Measurements from ENCODE around the gene CTDSP2. TPM values are rescaled to one million over a fixed set of nuclear protein-coding genes. Genes with fewer than 3 reads are reported as not detected.

Gene CTDSP2
- polyA plus RNA-seq, 1 of the 3 experiments (the other 2 are of a cell fraction): 119 TPM

DNA sequence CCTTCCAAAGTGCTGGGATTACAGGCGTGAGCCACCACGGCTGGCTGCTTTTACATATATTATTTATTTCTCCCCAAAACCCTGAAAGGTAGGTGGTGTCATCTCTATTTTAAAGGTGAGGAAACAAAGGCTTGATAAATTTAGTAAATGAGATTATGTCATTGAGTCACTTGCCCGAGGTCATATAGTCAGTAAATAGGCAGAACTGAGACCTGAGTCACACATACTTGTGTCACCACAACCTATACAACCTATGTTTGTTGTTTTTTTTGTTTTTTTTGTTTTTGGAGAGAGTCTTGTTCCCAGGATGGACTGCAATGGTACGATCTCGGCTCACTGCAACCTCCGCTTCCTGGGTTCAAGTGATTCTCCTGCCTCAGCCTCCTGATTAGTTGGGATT is 51.2 kb downstream of the CTDSP2 start:
- H3K27ac ChIP-seq (ENCODE audit: low read depth in 2 of 2, low read length in 1 of 2): peak overlapping the region in 1 of 2 experiments; percentile 89; a peak in 2 of 4 replicates
- DNase-seq: no peak
- WGBS (ENCODE audit: low lambda C conversion rate): 82% methylated on average over 6 of the region's 6 CpGs

GRCh38 chr12:57793920-57794319 is 52.6 kb downstream of the CTDSP2 start:
- WGBS (ENCODE audit: low lambda C conversion rate): 0% methylated on average over 1 of the region's 1 CpG
- POLR2A ChIA-PET: no interaction called here
- no peaks in the 10 kb centered on the region for H3K9me3 ChIP-seq
- CTCF ChIA-PET: interaction anchor here (0.8 to 1.8 kb wide), 8 partner anchors 8 to 112 kb away, joined by 3 to 13 read pairs (median 3); partner anchors contain the start of gene TSFM
- no peaks in the 10 kb centered on the region for H3K9me2 ChIP-seq
- peak overlapping the region; percentile 48; the same call in 1 of the 2 replicates for H3K4me2 ChIP-seq
- H3K9ac ChIP-seq: peak overlapping the region; percentile 35; the same call in 1 of the 2 replicates
- DNase-seq: no peak
- no peaks in the 10 kb centered on the region for H4K20me1 ChIP-seq (ENCODE audit: insufficient read depth)
- H3K4me3 ChIP-seq (ENCODE audit: low read depth in 2 of 2, low read length in 1 of 2): no peak overlapping the region
- peaks cover 0 to 6% of the 10 kb centered on the region in 2 experiments; a peak in 2 of 4 replicates for H3K4me1 ChIP-seq (ENCODE audit: control insufficient read depth in 1 of 2, insufficient read depth in 2 of 2, low read depth in 1 of 2, low read length in 1 of 2)
- no peaks in the 10 kb centered on the region for H3K27me3 ChIP-seq (ENCODE audit: insufficient read depth)
- peak overlapping the region in 1 of 2 experiments; percentile 89; a peak in 2 of 4 replicates for H3K27ac ChIP-seq (ENCODE audit: low read depth in 2 of 2, low read length in 1 of 2)
- H2AFZ ChIP-seq (ENCODE audit: low read depth): no peak overlapping the region
- H3F3A ChIP-seq (replicated peaks; ENCODE audit: insufficient read depth): peaks cover 28% of the 10 kb centered on the region
- H3K36me3 ChIP-seq (replicated peaks in 1 of 2; ENCODE audit: control insufficient read depth in 1 of 2, insufficient read depth in 2 of 2, low read length in 1 of 2): peaks cover 45 to 61% of the 10 kb centered on the region in 2 experiments
- peaks cover 40% of the 10 kb centered on the region; the same call in 1 of the 2 replicates for H3K79me2 ChIP-seq (ENCODE audit: insufficient read depth)
- TF ChIP-seq PBX3 (IDR thresholded peaks at IDR 0.05) (peak; percentile 73), FOXM1 (IDR thresholded peaks at IDR 0.05; ENCODE audit: low read depth) (no peak), GABPA (IDR thresholded peaks at IDR 0.05; ENCODE audit: low read depth) (no peak), SMC3 (IDR thresholded peaks at IDR 0.05; ENCODE audit: low read depth, low read length) (no peak), CHD2 (IDR thresholded peaks at IDR 0.05; ENCODE audit: low read length, partially characterized antibody) (no peak), EZH2phosphoT487 (IDR thresholded peaks at IDR 0.05; ENCODE audit: borderline replicate concordance, low read depth) (no peak), MXI1 (IDR thresholded peaks at IDR 0.05; ENCODE audit: low read depth, low read length) (no peak), RFX5 (IDR thresholded peaks at IDR 0.05; ENCODE audit: low read length) (no peak), USF2 (IDR thresholded peaks at IDR 0.05; ENCODE audit: borderline replicate concordance, low read depth, low read length) (no peak), FOSL2 (IDR thresholded peaks at IDR 0.05; ENCODE audit: borderline replicate concordance, low read depth) (peak; percentile 87), ELF1 (IDR thresholded peaks at IDR 0.05) (no peak), JUND (IDR thresholded peaks at IDR 0.05) (peak; percentile 74), RXRA (IDR thresholded peaks at IDR 0.05; ENCODE audit: borderline replicate concordance, low read depth) (no peak), FOXJ3 (CRISPR knock-in tag; IDR thresholded peaks at IDR 0.05) (no peak), TAF1 (IDR thresholded peaks at IDR 0.05; ENCODE audit: borderline replicate concordance, low read depth, low read length) (no peak)
- TF ChIP-seq, protein P1, sequence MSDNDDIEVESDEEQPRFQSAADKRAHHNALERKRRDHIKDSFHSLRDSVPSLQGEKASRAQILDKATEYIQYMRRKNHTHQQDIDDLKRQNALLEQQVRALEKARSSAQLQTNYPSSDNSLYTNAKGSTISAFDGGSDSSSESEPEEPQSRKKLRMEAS (IDR thresholded peaks at IDR 0.05; ENCODE audit: low read depth): peak; percentile 45; the same call in 1 of the 2 replicates

More for the DNA sequence above, 51.2 kb downstream of the CTDSP2 start:
- Histone ChIP-seq H3K4me2 (no peak overlapping the region), H3K79me2 (ENCODE audit: insufficient read depth) (peaks cover 25% of the 10 kb centered on the region; the same call in 1 of the 2 replicates), H3K27me3 (ENCODE audit: insufficient read depth) (no peaks in the 10 kb centered on the region), H3K9ac (no peak overlapping the region), H3K4me3 (ENCODE audit: low read depth in 2 of 2, low read length in 1 of 2) (no peak overlapping the region), H2AFZ (ENCODE audit: low read depth) (no peak overlapping the region), H3K9me2 (no peaks in the 10 kb centered on the region), H3K9me3 (no peaks in the 10 kb centered on the region), H3K36me3 (replicated peaks in 1 of 2; ENCODE audit: control insufficient read depth in 1 of 2, insufficient read depth in 2 of 2, low read length in 1 of 2) (peaks cover 59 to 63% of the 10 kb centered on the region in 2 experiments), H3K4me1 (ENCODE audit: control insufficient read depth in 1 of 2, insufficient read depth in 2 of 2, low read depth in 1 of 2, low read length in 1 of 2) (peaks cover 0 to 6% of the 10 kb centered on the region in 2 experiments; a peak in 2 of 4 replicates), H3F3A (replicated peaks; ENCODE audit: insufficient read depth) (peaks cover 26% of the 10 kb centered on the region), H4K20me1 (ENCODE audit: insufficient read depth) (no peaks in the 10 kb centered on the region)
- ChIA-PET CTCF (no interaction called here), POLR2A (no interaction called here)
- no peak for TF ChIP-seq GATA2 (CRISPR knock-in tag; IDR thresholded peaks at IDR 0.05)
- TF ChIP-seq CTCF (IDR thresholded peaks at IDR 0.05): no peak
- no peak for TF ChIP-seq TEAD4 (IDR thresholded peaks at IDR 0.05; ENCODE audit: borderline replicate concordance, insufficient read depth)
- no peak for TF ChIP-seq MEF2A (IDR thresholded peaks at IDR 0.05; ENCODE audit: borderline replicate concordance, low read depth)
- TF ChIP-seq FOXJ3 (CRISPR knock-in tag; IDR thresholded peaks at IDR 0.05): no peak
- TF ChIP-seq GABPA (IDR thresholded peaks at IDR 0.05; ENCODE audit: low read depth): no peak
